ENCODE data around the gene IFT43.

Gene IFT43

GRCh38 chr14:76015191-76015590 is 29.6 kb downstream of the IFT43 start:
- DNase-seq (ENCODE audit: low read depth): no peak

- no peak for DNase-seq (ENCODE audit: low read depth)
Observed at GRCh38 chr14:76015668-76016067, 30.1 kb downstream of the IFT43 start.

- DNase-seq (ENCODE audit: low read depth): no peak
Observed at GRCh38 chr14:76019676-76020075, 34.1 kb downstream of the IFT43 start.

- DNase-seq (ENCODE audit: low read depth): no peak
Observed at GRCh38 chr14:76022991-76023390, 37.4 kb downstream of the IFT43 start.

- no peak for DNase-seq (ENCODE audit: low read depth)
Observed at GRCh38 chr14:76023757-76024156, 38.2 kb downstream of the IFT43 start.

- DNase-seq (ENCODE audit: low read depth): no peak
Observed at GRCh38 chr14:76024211-76024907, 38.8 kb downstream of the IFT43 start.

GRCh38 chr14:76034566-76034965 is 49.0 kb downstream of the IFT43 start:
- no peak for DNase-seq (ENCODE audit: low read depth)

- DNase-seq (ENCODE audit: low read depth): no peak
Observed at GRCh38 chr14:76040704-76041103, 55.1 kb downstream of the IFT43 start.

- DNase-seq (ENCODE audit: low read depth): no peak
Observed at GRCh38 chr14:76045773-76046172, 60.2 kb downstream of the IFT43 start.

- no peak for DNase-seq (ENCODE audit: low read depth)
Observed at GRCh38 chr14:76050250-76050649, 64.7 kb downstream of the IFT43 start.

GRCh38 chr14:76050797-76051392 is 65.3 kb downstream of the IFT43 start:
- peak; percentile 54 for DNase-seq (ENCODE audit: low read depth)

- DNase-seq (ENCODE audit: low read depth): no peak
Observed at GRCh38 chr14:76051717-76052465, 66.3 kb downstream of the IFT43 start.

- no peak for DNase-seq (ENCODE audit: low read depth)
Observed at GRCh38 chr14:76053572-76054355, 68.2 kb downstream of the IFT43 start.

- DNase-seq (ENCODE audit: low read depth): no peak
Observed at GRCh38 chr14:76055330-76055729, 69.8 kb downstream of the IFT43 start.

- no peak for DNase-seq (ENCODE audit: low read depth)
Observed at GRCh38 chr14:76056128-76056527, 70.6 kb downstream of the IFT43 start.

GRCh38 chr14:76057914-76058313 is 72.4 kb downstream of the IFT43 start:
- no peak for DNase-seq (ENCODE audit: low read depth)

- DNase-seq (ENCODE audit: low read depth): no peak
Observed at GRCh38 chr14:76063327-76063726, 77.8 kb downstream of the IFT43 start.

- no peak for DNase-seq (ENCODE audit: low read depth)
Observed at GRCh38 chr14:76065519-76065918, 80.0 kb downstream of the IFT43 start.

- DNase-seq (ENCODE audit: low read depth): no peak
Observed at GRCh38 chr14:76067536-76067935, 82.0 kb downstream of the IFT43 start.

- no peak for DNase-seq (ENCODE audit: low read depth)
Observed at GRCh38 chr14:76073717-76074116, 88.2 kb downstream of the IFT43 start.

GRCh38 chr14:76077340-76077739 is 91.8 kb downstream of the IFT43 start:
- DNase-seq (ENCODE audit: low read depth): no peak

GRCh38 chr14:76078501-76078900 is 92.9 kb downstream of the IFT43 start:
- DNase-seq (ENCODE audit: low read depth): no peak
